Measurements from ENCODE around the gene GPR132. TPM values are rescaled to one million over a fixed set of nuclear protein-coding genes. Genes with fewer than 3 reads are reported as not detected.
"Not testable (repeated sequence)": the region's sequence is repeated elsewhere in the genome, so short reads cannot be mapped to it uniquely, and the experiment has no call there.

GPR132 gene
- total RNA-seq, 1 experiment from 2014 or later: not detected

DNA sequence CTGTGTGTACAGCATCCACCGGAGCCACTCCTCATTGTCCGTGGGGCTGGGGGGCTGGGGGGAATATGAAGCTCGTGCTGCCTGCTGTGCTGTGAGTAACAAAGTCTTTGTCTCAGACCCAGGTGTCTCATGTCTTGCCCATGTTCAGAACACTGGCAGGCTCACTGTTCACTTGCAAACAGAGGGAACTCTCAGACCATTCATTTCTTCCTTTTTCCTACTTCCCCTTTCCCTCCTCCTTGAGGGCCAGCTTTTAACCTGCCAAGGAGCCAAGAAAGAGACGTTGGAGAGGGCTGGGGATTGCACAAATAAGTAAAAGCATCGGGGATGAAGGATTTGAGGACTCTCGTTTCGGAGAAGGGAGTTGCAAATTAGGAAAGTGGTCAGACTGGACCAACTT, 21.6 kb downstream of the GPR132 start:
- no peak for DNase-seq (ENCODE audit: low spot score)

DNA sequence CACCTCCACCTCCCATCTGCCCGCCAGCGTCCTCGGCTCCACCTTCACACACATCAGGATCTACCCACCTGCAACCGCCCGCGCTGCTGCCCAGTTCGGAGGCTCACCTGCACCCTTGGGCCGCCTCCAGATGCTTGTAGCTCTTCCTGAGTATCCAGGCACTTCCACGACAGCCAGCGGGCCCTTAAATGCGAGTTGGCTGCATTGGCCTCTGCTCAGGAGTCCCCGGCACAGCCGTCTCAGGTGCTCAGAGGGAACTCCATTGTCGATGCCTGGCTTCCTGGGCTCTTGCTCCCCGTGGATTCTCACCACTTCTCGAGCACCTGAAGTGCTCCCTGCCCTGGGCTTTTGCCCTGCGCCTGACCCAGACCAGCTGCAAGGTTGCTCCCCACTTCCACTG, 22.4 kb downstream of the GPR132 start:
- no peak for DNase-seq (ENCODE audit: low spot score)

DNA sequence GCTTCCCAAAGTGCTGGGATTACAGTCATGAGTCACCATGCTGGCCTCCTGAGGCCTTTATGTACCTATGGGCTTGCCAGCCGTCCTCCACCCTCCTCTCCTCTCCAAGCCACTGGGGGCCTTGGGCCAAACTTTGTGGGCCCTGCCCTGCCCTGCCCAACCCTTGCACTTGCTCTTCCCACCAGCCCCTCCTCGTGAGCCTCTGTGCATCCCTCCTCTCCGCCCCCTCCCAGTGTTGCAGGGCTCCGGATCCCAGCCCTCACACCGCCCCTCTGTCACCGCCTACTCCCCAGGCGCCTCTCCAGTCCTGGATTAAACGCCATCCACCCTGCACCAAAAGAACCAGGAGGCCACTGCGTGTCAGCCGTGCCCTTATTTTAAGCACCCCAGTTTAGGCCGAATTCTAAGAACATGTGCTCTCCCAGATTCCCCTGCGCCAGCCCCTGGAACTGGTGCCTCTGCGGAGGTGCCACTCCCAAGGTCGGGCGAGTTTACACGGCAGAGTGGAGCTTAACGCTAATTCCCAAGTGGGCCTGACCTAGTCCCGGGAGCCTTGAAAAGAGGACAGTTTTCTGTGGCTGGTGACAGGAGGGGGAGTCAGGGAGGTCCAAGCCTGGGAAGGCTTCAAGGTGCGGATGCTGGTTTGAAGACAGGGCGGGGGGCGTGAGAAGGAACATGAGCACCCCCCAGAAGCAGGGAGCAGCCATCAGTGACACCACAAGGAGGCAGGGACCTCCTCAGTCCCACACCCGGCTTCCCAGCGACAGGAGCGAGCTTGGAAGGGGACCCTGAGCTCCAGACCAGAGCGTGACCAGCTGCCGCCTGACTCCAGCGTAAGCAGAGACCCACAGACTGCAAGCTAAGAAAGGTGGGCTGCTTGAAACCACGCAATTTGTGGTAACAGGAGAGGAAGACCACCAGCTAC, 23.1 kb downstream of the GPR132 start:
- no peak for DNase-seq (ENCODE audit: low spot score)

DNA sequence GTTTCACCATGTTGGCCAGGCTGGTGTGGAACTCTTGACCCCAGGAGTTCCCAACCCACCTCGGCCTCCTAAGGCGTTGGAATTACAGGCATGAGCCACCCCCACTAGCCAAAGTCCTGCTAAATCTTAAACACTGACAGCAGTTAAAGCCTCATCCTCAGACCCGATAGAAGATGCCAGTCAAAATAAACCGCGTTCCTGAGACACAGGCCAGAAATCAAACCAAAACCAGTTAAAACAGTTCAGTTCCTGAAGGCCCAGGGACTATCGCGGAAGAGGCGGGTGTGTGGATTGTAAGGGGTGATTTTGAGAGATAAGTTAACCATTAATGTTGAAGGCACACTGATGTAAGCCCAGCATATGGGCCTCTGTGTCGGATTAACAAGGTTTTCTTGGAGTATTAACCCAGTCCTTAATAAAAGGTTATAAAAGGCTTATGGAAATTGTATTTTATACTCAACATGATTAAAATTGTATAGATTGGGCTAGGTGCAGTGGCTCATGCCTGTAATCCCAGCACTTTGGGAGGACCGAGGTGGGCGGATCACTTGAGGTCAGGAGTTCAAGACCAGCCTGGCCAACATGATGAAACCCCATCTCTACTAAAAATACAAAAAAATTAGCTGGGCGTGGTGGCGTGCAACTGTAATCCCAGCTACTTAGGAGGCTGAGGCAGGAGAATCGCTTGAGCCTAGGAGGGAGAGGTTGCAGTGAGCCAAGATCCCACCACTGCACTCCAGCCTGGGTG, 25.6 kb downstream of the GPR132 start:
- DNase-seq (ENCODE audit: low spot score): no peak

DNA sequence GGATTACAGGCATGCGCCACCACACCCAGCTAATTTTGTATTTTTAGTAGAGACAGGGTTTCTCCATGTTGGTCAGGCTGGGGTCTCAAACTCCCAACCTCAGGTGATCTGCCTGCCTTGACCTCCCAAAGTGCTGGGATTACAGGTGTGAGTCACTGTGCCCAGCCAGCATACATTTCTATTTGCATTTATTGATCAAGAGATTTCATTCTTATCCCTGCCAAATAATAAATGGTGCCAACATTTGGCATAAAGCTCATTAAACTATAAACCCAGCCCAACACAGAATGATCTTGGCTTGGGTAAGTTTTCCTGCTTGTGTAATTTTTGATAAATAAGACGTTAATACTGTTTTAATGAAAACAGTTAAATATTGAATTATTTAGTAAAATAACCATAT, 29.6 kb downstream of the GPR132 start:
- not testable (repeated sequence) for DNase-seq (ENCODE audit: low spot score)

DNA sequence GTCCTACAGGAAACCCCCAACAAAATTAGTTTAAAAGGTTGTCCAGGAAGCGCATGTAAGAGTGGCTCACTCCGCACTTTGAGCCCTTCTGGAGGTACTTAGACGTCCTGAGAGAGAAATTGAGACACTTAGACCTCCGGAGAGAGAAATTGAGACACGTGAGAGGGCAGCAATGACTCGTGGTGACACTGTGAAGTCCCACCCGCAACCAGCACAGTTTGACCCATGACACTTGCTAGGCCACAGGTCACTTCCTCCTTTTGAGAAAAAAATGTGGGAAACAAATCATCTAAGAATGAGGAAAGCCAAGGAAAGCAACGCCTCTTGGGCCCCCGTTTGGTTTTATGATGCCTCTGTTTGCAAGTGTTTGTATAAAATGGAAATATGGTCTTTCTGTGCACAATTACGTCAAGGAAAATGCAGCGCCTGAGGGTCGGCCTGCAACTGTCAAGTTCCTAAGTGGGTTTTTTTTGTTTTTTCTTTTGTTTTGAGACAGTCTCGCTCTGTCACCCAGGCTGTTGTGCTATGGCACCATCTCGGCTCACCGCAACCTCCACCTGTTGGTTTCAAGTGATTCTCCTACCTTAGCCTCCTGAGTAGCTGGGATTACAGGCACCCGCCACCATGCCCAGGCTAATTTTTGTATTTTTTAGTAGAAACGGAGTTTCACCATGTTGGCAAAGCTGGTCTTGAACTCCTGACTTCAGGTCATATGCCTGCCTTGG, 30.8 kb downstream of the GPR132 start:
- no peak for DNase-seq (ENCODE audit: low spot score)

DNA sequence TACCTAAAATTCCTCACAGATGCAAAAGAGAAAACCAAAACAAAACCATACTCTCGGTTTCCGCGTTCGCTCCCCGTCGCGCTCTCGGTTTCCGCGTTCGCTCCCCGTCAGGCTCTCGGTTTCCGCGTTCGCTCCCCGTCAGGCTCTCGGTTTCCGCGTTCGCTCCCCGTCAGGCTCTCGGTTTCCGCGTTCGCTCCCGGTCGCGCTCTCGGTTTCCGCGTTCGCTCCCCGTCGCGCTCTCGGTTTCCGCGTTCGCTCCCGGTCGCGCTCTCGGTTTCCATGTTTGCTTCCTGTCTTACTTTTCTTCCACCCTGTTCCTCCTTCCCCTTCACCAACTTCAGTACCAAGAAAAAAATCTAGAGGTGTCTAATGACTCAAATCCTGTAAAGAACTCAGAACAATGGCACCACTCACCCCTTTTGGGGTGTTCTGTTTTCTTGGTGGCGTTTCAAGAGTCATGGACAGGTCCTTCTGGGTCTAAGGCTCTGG, 31.8 kb downstream of the GPR132 start:
- DNase-seq (ENCODE audit: low spot score): not testable (repeated sequence)

DNA sequence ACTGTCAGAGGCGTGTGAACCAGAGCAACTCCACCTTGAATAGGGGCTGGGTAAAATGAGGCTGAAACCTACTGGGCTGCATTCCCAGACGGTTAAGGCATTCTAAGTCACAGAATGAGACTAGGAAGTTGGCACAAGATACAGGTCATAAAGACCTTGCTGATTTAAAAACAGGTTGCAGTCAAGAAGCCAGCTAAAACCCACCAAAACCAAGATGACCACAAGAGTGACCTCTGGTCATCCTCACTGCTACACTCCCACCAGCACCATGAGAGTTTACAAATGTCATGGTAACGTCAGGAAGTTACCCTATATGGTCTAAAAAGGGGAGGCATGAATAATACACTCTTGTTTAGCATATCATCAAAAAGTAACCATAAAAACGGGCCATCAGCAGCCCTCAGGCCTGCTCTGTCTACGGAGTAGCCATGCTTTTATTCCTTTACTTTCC, 32.8 kb downstream of the GPR132 start:
- DNase-seq (ENCODE audit: low spot score): not testable (repeated sequence)

DNA sequence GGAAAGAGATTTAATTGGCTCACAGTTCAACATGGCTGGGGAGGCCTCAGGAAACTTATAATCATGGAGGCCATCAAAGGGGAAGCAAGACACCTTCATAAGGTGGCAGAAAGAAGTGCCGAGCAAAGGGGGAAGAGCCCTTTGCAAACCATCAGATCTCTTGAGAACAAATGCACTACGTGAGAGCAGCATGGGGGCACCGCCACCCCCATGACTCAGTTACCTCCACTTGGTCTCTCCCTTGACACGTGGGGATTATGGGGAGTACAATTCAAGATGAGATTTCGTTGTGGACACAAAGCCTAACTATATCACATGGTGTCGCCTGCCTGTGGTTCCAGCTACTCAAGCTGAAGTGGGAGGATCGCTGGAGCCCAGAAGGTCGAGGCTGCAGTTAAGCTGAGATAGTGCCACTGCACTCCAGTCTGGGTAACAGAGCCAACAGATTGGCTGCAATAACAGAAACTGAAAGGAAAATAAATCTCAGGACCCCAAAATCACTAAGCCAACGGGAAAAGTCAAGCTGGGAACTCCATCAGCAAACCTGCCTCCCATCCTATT, 34.3 kb downstream of the GPR132 start:
- no peak for DNase-seq (ENCODE audit: low spot score)

DNA sequence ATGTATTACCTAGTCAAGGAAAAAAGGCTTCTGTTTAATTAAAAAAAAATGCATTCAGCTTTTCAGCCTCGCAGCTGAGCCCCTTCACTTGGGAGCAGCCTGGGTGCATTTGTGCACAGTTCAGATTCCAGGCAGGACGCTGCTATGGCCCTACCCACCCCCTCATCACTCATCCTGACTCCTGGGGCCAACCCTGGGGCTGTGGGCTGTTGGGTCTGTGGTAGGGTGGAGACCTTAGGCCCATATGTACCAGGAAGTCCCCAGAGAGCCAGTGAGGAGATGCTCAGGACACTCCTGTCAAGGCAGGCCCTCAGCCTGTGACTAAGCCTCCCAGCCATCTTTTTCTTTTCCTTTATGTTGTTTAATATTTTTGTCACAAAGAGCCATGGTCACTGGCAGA, 35.0 kb downstream of the GPR132 start:
- no peak for DNase-seq (ENCODE audit: low spot score)

DNA sequence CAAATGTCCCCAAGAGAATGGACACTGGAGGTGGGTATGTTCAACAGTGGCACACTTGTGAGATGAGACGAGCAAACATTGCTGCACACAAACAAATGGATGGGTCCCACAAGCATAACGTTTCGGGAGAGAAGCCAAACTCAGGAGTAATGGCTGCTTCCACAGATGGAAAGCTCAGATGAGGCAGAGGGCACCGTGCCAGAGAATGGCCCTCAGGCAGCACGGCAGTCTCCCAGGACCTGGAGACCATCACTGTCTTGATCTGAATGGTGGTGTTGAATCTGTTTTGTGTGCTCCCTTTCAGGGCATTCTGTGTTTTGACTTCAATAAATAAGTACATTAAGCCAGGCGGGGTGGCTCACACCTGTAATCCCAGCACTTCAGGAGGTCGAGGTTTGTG, 35.8 kb downstream of the GPR132 start:
- DNase-seq (ENCODE audit: low spot score): no peak

DNA sequence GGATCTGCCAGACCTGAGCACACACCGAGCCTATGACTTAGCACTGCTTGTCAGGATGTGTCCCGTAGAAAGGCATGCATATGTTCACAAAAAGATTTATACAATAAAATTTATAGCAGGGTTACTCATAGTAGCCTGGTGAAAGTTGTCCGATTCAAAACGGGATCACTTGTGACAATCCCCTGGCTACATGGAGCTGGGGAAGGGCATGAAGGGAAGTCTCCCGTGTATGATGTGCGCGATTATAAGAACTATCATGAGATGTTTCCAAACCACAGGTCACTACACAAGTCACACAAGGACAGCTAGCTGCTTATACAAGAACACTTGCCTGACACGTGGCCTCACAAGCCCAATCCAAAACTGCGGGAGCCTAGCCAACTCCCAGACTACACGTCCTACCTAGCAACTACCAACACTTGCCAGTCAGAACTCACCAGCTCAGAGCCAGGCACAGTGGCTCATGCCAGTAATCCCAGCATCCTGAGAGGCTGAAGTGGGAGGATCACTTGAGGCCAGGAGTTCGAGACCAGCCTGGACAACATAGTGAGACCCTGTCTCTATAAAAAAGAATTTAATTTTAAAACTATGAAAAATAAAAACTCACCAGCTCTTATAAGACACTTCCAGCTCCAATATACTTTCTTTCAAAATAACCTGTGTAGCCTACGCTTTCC, 36.8 kb downstream of the GPR132 start:
- no peak for DNase-seq (ENCODE audit: low spot score)

DNA sequence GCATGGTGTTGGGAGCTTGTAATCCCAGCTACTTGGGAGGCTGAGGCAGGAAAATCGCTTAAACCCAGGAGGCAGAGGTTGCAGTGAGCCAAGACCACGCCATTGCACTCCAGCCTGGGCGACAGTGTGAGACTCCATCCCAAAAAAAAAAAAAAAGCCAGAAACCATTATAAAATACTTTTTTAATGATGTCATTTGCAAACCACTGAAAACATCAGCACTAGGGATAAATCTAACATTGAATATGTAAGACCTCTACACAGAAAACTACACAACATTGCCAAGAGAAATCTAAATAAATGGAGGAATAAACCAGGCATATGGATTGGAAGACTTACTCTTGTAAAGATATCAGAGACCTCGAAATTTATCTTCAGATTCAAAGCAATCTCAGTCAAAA, 37.5 kb downstream of the GPR132 start:
- not testable (repeated sequence) for DNase-seq (ENCODE audit: low spot score)

DNA sequence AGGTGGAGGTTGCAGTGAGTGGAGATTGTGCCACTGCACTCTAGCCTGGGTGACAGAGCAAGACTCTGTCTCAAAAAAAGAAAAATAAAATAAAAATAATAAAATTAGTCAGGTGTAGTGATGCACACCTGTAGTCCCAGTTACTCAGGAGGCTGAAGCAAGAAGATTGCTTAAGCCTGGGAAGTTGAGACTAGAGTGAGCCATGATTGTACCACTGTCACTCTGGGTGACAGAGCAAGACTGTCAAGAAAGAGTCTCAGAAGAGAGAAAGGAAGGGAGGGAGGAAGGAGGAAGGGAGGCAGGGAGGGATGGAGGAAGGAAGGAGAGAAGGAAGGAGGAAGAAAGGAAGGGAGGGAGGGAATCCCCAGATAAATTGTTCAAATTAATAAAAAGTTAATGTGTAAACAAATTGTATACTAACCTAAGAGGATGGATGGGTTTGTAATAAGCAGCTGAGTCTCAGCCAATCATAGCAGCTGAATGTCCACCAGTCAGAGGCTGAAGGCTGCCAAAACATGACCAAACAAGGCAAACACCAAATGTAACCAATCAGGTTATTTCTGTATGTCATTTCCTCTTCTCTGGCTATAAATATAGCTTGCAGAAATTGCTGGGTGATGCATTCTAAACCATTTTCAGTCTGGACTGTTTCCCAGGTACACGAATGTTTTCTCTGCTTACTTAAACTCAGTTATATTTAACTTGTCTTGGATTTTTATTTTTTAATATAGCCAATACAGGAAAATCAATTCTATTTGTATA, 38.2 kb downstream of the GPR132 start:
- DNase-seq (ENCODE audit: low spot score): peak; percentile 11

DNA sequence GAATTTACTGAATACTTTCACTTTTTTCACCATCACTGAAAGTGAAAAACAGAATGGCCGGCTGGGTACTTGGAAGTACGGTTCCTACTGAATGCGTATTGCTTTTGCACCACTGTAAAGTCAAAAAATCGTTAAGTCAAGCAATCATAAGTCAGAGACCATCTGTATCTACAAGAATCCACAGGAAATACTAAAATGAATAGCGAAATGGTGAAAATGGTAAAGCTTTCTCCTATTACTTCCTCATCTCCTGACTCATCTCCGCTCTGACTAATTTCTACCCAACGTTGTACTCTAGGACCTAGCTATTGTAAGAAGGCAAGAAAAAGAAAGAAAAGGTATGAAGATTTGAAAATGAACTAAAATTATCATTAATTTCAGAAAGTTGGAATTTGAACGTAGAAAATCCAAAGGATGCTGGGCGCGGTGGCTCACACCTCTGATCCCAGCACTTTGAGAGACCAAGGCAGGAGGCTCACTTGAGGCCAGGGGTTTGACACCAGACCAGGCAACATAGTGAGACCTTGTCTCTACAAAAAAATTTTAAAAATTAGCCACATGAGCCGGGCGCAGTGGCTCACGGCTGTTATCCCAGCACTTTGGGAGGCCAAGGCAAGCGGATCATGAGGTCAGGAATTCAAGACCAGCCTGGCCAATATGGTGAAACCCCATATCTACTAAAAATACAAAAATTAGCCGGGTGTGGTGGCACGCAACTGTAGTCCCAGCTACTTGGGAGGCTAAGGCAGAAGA, 39.0 kb downstream of the GPR132 start:
- no peak for DNase-seq (ENCODE audit: low spot score)

DNA sequence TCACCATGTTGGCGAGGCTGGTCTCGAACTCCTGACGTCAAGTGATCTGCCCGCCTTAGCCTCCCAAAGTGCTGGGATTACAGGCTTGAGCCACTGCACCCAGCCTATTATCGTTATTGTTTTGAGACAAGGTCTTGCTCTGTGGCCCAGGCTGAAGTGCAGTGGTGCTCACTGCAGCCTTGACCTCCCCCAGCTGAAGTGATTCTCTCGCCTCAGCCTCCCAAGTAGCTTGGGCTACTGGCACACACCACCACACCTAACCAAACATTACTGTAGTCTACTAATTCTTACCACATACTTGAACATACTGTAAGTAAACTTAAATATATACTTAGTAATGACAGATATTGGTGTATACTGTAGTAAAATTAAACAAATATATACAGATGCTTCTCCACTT, 39.8 kb downstream of the GPR132 start:
- no peak for DNase-seq (ENCODE audit: low spot score)

DNA sequence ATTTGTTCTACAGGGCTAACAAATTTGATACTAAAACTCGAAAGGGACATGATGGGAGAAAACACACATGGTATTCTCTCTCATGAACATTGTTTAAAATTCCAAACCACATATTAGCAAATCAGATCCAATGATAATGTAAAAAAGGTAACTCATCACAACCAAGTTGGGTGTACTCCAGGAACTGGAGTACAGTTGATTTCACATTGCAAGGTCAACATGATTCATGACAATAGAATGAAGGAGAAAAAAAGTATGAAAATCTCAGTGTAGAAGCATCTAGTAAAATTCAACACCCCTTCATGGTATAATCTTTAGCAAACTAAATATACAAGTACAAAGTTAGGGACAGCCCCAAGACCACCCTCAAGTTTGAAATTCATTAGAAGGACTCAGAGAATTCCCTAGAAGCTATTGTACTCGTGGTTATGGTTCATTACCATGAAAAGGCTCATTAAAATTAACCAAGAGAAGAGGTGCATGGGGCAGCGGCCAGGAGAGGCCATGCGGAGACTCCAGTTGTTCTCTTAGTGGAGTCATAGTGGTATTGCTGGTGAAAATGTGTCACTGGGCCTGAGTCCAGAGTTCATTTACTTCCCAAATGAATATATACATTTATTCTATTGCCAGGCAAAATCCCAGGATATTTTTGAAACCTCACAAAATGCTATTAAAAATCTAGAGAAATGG, 41.3 kb downstream of the GPR132 start:
- DNase-seq (ENCODE audit: low spot score): no peak

DNA sequence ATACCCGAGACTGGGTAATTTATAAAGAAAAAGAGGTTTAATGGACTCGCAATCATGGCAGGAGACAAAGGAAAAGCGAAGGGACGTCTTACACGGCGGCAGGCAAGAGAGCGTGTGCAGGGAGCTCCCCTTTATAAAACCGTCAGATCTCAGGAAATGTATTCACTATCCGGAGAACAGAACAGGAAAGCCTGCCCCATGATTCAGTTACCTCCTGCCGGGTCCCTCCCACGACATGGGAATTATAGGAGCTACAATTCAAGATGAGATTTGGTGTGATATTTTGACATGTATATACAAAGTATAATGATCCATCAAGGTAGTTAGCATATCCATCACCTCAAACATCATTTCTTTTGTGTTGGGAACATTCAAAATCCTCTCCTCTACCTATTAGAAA, 42.1 kb downstream of the GPR132 start:
- no peak for DNase-seq (ENCODE audit: low spot score)

DNA sequence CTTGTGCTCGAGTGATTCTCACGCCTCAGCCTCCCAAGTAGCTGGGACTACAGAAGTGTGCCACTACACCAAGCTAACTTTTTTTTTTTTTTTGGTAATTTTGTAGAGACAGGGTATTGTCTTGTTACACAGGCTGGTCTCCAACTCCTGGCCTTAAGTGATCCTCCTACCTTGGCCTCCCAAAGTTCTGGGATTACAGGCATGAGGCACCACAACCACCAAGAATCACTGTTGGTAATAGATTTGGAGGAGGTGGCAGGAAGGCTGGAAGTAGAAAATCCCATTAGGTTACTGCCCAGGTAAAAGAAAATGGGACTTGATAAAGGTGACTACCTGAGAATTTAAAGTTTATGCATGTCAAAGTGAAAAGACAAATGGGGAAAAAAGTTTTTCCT, 43.0 kb downstream of the GPR132 start:
- no peak for DNase-seq (ENCODE audit: low spot score)

All from HT-29 (cell line).